ENCODE data around the gene TXK. TPM values are rescaled to one million over a fixed set of nuclear protein-coding genes. Genes with fewer than 3 reads are reported as not detected.
"Not testable (repeated sequence)": the region's sequence is repeated elsewhere in the genome, so short reads cannot be mapped to it uniquely, and the experiment has no call there.

TXK gene
- total RNA-seq, result 10 to 100 TPM; 37.8 to 52.3 TPM

DNA sequence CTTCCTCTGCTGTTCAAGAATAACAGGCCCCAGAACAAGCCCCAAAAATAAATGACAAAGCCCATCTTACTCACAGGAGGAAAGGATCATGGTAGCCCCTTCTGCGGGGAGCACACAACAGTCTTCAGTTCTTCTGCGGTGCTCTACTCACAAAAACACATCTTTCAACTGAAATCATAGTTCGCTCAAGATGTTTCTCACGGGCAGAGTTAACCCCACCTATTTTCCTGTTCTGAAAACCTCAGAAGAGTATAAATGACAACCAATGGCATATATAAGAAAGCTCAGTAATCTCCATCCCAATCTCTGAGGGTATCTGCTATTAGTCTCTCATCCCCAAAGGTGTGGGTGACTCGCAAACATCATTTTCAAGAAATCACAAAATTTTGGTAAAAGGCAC is at the start of gene TXK:
TSS of gene TXK (minus strand) at position 170 of the 400 bp plus-strand sequence. CDS start at position 90, 80 bp downstream.
- Mint-ChIP-seq H3K4me1 (ENCODE audit: low read depth) (peaks cover 83% of the 10 kb centered on the region), H3K36me3 (ENCODE audit: insufficient read depth in 2 of 2) (peaks cover 16 to 19% of the 10 kb centered on the region in 2 donors)

DNA sequence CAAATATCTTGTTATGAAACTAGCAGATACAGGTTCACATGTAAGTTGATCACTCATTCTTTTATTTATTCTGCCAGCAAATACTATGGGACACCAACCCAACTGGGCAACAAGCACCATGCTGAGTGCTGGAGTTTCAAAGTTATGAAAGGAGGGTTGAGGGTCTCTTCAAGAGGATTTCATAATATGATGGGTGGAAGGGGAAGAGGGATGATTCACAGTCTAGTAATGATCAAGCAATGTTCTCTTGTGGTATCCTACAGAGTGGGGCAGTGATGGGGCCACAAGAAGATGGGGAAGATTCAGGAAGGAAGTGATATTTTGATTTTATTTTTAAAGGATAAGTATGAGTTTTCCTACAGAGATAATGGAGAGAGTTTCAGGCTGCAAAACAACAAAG is 46.2 kb upstream of the TXK start:
- ATAC-seq (replicated peaks in 1 of 2) (peak; percentile 51 to 54), DNase-seq (no peak)
- Mint-ChIP-seq H3K27ac (no peak overlapping the region), H3K4me3 (no peak overlapping the region), H3K27me3 (ENCODE audit: low read depth) (no peaks in the 10 kb centered on the region), H3K4me1 (ENCODE audit: low read depth) (peaks cover 29% of the 10 kb centered on the region), H3K36me3 (ENCODE audit: insufficient read depth in 2 of 2) (peaks cover 4 to 7% of the 10 kb centered on the region in 2 donors), H3K9me3 (peaks cover 8 to 12% of the 10 kb centered on the region in 2 donors)

More for the DNA sequence above, at the start of gene TXK:
- H3K4me3 Mint-ChIP-seq, result peak within 1 kb of the TSS; percentile 87 to 92
- H3K27me3 Mint-ChIP-seq (ENCODE audit: low read depth), result no peaks in the 10 kb centered on the region
- ATAC-seq (replicated peaks in 1 of 2), result peak; percentile 58
- peak; percentile 44 to 48 for DNase-seq
- no peaks in the 10 kb centered on the region for H3K9me3 Mint-ChIP-seq
- peak within 1 kb of the TSS; percentile 100 for H3K27ac Mint-ChIP-seq

DNA sequence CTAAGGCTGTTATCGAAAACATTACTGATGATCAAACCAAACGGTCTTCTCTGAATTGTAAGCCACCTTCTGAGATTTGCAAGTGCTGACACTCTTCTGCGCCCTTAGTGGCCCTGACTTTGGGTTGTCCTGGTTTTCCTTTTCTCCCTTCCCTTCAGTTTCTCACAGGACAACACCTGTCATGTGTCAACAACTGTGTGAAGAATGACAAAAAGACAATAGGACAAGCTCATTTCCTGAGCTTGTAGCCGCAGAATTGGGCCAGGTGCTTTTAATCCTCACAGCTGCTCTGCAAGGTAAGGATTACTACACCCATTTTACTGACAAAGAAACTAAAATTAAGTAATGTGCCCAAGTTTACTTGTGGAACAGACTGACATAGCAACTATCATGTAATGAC is 44.9 kb upstream of the TXK start:
- Mint-ChIP-seq H3K4me1 (ENCODE audit: low read depth) (peaks cover 40% of the 10 kb centered on the region), H3K9me3 (peaks cover 8 to 12% of the 10 kb centered on the region in 2 donors), H3K4me3 (no peak overlapping the region), H3K36me3 (ENCODE audit: insufficient read depth in 2 of 2) (peaks cover 4 to 7% of the 10 kb centered on the region in 2 donors), H3K27ac (no peak overlapping the region), H3K27me3 (ENCODE audit: low read depth) (no peaks in the 10 kb centered on the region)
- DNase-seq (no peak), ATAC-seq (replicated peaks in 1 of 2) (no peak)

DNA sequence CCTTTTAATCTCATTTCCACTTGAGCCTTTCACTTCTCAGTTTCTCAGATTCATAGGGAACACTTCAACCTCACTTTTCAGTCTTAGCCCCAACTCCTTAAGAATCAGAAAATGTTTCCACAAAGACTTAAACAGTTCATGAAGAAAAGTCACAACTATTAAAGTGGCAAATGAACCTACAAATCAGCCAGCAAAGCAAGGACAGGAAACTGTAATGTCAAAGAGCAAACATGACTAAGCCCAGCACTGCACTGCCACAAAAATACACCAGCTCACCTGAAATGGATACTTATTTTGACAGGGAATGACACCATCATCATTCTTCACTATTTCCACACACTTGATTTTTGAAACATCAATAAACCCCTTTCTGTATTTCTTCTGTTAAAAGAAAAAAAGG is 41.8 kb upstream of the TXK start:
- no peak for DNase-seq

DNA sequence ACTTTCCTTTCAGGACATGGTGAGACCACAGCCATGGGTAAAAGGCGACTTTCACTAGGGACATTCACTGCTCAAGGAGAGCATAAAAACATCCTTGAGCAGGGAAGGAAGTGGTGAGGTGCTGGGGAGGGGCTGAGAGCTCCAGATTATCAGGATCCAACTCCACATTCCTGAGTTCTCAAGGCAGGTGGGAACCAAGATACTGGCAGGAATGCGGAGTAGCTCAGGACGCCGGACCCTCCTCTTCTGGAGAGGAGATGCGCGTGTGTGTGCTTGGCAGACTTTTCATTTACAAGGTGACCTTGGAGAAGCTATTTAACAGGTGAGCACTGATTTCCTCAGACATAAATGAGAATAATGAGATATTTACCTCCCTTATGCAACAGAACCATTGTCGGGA is 41.3 kb upstream of the TXK start:
- no peak for ATAC-seq (replicated peaks in 1 of 2)
- H3K9me3 Mint-ChIP-seq, result peaks cover 8 to 12% of the 10 kb centered on the region in 2 donors

More for the DNA sequence above, 41.8 kb upstream of the TXK start:
- Mint-ChIP-seq H3K4me3 (no peak overlapping the region), H3K27me3 (ENCODE audit: low read depth) (no peaks in the 10 kb centered on the region), H3K9me3 (peaks cover 8 to 12% of the 10 kb centered on the region in 2 donors), H3K27ac (no peak overlapping the region), H3K36me3 (ENCODE audit: insufficient read depth in 2 of 2) (peaks cover 4 to 7% of the 10 kb centered on the region in 2 donors), H3K4me1 (ENCODE audit: low read depth) (peaks cover 54% of the 10 kb centered on the region)
- ATAC-seq (replicated peaks in 1 of 2), result no peak

DNA sequence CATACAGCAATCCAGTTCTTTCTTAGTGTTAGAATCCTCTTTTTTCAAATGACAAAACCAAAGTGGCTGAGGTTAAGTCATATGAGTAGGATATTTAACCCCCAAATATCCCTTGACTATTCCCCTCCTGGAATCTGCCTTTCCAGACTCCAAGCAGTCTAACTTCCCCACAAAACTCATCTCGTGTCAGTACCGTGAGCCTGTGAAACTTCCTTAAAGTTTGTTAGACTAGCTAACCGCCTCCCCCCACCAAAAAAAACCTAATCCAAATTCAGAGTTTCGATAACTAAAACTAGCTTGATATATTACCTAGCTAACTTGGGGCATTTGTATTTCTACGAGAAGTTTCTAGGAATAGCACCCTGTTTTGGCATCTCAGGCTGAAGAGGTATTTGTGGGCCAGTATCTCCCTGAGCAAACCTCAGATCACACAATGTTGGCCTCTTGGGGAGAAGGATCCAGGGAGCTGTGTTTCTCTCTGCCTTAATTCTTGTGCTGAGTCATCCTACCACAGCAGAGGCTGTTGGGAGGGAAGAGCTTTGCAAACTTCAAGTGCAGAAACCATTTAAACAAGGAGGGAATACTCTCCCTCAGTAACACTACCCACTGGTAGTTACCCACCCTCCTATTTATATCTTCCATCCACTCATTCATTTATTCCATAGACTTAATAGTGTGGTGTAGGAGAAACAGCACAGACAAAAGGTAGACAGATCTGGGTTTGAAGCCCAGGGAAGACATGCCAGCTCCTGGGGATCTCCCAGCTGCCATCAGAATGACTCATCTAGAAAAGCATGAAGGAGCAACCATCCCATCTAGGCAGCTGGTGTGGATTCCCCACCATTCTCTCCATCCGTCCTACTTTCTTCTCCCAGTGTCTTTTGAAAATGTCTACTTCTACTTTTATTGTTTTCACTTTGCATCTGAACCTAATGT is 39.3 kb upstream of the TXK start:
- Mint-ChIP-seq H3K9me3 (peaks cover 8 to 11% of the 10 kb centered on the region in 2 donors), H3K4me1 (ENCODE audit: low read depth) (peaks cover 53% of the 10 kb centered on the region), H3K27me3 (ENCODE audit: low read depth) (no peaks in the 10 kb centered on the region), H3K4me3 (peak overlapping the region; percentile 14 to 31), H3K27ac (no peak overlapping the region), H3K36me3 (ENCODE audit: insufficient read depth in 2 of 2) (peaks cover 4 to 6% of the 10 kb centered on the region in 2 donors)
- no peak for DNase-seq
- peak; percentile 36 to 58 for ATAC-seq (replicated peaks in 1 of 2)

More for the DNA sequence above, 41.3 kb upstream of the TXK start:
- Mint-ChIP-seq H3K27me3 (ENCODE audit: low read depth) (no peaks in the 10 kb centered on the region), H3K36me3 (ENCODE audit: insufficient read depth in 2 of 2) (peaks cover 4 to 7% of the 10 kb centered on the region in 2 donors), H3K4me1 (ENCODE audit: low read depth) (peaks cover 49% of the 10 kb centered on the region), H3K4me3 (no peak overlapping the region), H3K27ac (no peak overlapping the region)
- DNase-seq, result no peak

DNA sequence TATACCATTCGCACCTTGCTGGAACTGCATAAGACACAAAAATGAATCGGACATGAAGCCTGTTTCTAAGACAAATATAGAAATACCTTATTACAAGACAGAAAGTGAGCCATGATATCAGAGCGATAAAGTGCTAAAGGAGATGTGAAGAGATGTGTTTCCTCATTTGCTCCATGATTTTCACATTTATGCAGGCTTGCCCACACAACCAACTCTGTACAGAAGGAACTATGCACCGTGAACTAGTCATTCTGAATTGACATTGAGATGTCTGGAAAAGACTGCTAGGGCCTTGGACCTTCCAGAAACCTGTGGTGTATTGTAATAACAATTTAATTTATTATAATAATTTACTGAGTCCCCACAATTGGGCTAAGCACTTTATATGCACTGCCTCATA is 38.6 kb upstream of the TXK start:
- Mint-ChIP-seq H3K4me1 (ENCODE audit: low read depth) (peaks cover 60% of the 10 kb centered on the region), H3K9me3 (peaks cover 3 to 5% of the 10 kb centered on the region in 2 donors), H3K36me3 (ENCODE audit: insufficient read depth in 2 of 2) (peaks cover 1 to 2% of the 10 kb centered on the region in 2 donors), H3K27ac (no peak overlapping the region), H3K4me3 (no peak overlapping the region), H3K27me3 (ENCODE audit: low read depth) (no peaks in the 10 kb centered on the region)
- ATAC-seq (replicated peaks in 1 of 2) (no peak), DNase-seq (no peak)

DNA sequence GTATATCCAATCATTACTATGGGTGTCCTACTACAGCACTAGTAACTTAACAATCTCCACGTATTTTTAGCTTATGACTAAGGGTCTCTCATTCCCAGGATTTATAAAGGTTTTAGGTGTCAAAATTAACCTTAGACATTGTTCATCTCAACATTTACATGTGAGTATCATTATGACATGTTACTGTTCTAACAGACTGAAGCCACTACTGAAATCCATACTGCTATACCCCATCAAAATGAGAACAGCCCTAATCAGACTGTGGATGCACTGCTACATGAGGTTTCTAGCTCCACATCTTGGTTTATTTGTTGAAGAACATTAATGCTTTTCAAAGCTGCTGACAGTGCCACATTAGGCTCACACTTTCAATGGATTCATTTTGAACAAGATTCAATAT is 35.6 kb upstream of the TXK start:
- no peaks in the 10 kb centered on the region for H3K9me3 Mint-ChIP-seq
- H3K4me1 Mint-ChIP-seq (ENCODE audit: low read depth), result peaks cover 49% of the 10 kb centered on the region
- ATAC-seq (replicated peaks in 1 of 2) (peak in 1 of 2 donors; percentile 57), DNase-seq (no peak)
- no peak overlapping the region for H3K4me3 Mint-ChIP-seq
- no peak overlapping the region for H3K27ac Mint-ChIP-seq
- H3K36me3 Mint-ChIP-seq (ENCODE audit: insufficient read depth in 2 of 2), result peaks cover 2 to 6% of the 10 kb centered on the region in 2 donors
- peaks cover 4% of the 10 kb centered on the region for H3K27me3 Mint-ChIP-seq (ENCODE audit: low read depth)

DNA sequence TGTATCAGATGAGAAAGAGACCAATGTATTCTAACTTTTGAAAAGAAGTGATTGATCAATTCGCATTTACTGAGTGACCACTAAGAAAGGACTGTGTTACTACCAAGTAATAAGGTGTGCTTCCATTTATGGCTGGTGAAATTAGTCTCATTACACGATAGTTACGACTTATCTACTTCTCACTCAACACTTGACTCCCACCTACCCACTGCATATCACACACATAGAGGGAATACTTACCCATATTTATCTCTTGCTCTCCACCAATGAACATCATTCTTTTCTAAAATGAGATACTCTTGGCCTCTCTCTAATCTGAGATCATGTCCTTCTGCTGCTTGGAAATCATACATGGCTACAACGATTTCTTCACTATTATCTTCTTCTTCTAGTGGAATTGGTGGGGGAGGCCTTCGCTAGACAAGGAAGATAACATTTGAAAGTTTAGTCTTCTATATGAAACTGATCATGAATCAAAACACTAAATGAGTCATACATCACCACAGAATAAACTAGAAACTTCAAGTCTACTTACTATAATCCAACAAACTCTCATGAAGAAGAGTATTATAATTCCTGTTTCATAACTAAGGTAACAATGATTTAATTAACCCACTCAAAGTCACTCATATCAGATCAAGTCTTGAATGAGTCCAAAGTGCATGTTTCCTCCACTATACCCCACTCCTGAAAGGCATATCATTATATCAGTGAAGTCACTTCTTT is 33.7 kb upstream of the TXK start:
- Mint-ChIP-seq H3K4me1 (ENCODE audit: low read depth) (peaks cover 35% of the 10 kb centered on the region), H3K9me3 (no peaks in the 10 kb centered on the region), H3K27ac (peak overlapping the region; percentile 5), H3K27me3 (ENCODE audit: low read depth) (peaks cover 5% of the 10 kb centered on the region), H3K36me3 (ENCODE audit: insufficient read depth in 2 of 2) (peaks cover 2 to 6% of the 10 kb centered on the region in 2 donors), H3K4me3 (peak overlapping the region; percentile 19 to 28)
- DNase-seq, result peak in 1 of 2 donors; percentile 8
- ATAC-seq (replicated peaks in 1 of 2), result peak; percentile 82 to 84

DNA sequence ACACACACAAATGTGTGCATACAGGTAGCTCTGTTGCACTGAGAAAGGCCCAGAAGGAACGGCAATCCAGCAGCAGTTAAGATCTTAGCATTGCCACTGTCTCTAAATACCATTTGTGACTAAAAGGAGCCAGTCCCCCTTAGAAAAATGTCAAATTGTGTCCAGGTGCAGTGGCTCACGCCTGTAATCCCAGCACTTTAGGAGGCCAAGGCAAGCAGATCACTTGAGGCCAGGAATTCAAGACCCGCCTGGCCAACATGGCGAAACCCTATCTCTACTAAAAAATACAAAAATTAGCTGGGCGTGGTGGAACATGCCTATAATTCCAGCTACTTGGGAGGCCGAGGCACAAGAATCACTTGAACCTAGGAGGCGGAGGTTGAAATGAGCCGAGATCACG is 30.5 kb upstream of the TXK start:
- not testable (repeated sequence) for DNase-seq; H3K9me3 Mint-ChIP-seq; ATAC-seq (replicated peaks in 1 of 2); H3K27ac Mint-ChIP-seq; H3K27me3 Mint-ChIP-seq (ENCODE audit: low read depth); H3K36me3 Mint-ChIP-seq (ENCODE audit: insufficient read depth in 2 of 2); H3K4me3 Mint-ChIP-seq
- peaks cover 43% of the 10 kb centered on the region for H3K4me1 Mint-ChIP-seq (ENCODE audit: low read depth)

DNA sequence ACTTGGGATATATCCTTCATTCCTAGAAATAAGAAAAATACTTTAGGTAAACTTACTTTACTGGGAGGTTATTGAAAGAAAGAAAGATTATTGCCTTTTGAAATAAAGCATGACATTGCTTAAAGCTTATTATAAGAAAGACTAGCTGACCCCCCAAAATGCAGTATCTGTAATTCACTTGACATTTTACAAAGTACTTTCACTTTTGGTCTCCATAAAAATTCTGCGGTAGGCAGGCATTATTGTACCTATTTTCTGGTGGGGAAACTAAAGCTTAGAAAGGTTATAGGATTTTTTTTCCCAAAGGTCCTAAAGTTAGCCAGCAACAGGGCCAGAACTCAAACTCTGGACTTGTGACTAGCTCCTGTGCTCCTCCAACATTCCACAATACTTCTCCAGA is 29.7 kb upstream of the TXK start:
- no peak overlapping the region for H3K27ac Mint-ChIP-seq
- H3K36me3 Mint-ChIP-seq (ENCODE audit: insufficient read depth in 2 of 2), result peaks cover 5 to 10% of the 10 kb centered on the region in 2 donors
- no peak overlapping the region for H3K4me3 Mint-ChIP-seq
- no peak for DNase-seq
- peaks cover 37% of the 10 kb centered on the region for H3K4me1 Mint-ChIP-seq (ENCODE audit: low read depth)
- no peak for ATAC-seq (replicated peaks in 1 of 2)
- H3K9me3 Mint-ChIP-seq, result peaks cover 0 to 4% of the 10 kb centered on the region in 2 donors
- peaks cover 5% of the 10 kb centered on the region for H3K27me3 Mint-ChIP-seq (ENCODE audit: low read depth)

DNA sequence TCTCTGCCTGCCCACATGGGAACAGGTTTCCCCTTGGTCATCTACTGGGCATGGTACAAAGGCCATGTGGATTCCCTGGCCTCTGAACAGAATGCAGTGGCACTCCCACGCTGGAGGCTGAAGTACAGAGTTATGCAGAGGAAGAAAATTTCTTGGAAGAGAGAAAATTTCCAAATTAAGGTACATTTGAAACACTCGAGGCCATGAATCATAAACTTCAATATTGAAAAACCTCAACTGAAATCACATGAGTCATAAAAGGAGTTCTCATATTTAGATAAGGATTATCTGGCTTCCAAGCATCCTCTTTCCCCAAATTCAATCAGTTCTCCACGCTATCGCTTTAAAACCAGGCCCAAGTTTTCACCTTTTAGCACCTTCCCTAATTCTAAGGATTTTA is 28.1 kb upstream of the TXK start:
- peaks cover 7 to 17% of the 10 kb centered on the region in 2 donors for H3K36me3 Mint-ChIP-seq (ENCODE audit: insufficient read depth in 2 of 2)
- DNase-seq (no peak), ATAC-seq (replicated peaks in 1 of 2) (peak; percentile 67 to 68)
- peaks cover 5% of the 10 kb centered on the region for H3K27me3 Mint-ChIP-seq (ENCODE audit: low read depth)
- peak overlapping the region in 1 of 2 donors; percentile 32 for H3K4me3 Mint-ChIP-seq
- H3K27ac Mint-ChIP-seq, result no peak overlapping the region
- H3K9me3 Mint-ChIP-seq, result peaks cover 4% of the 10 kb centered on the region in 2 donors
- H3K4me1 Mint-ChIP-seq (ENCODE audit: low read depth), result peaks cover 21% of the 10 kb centered on the region

DNA sequence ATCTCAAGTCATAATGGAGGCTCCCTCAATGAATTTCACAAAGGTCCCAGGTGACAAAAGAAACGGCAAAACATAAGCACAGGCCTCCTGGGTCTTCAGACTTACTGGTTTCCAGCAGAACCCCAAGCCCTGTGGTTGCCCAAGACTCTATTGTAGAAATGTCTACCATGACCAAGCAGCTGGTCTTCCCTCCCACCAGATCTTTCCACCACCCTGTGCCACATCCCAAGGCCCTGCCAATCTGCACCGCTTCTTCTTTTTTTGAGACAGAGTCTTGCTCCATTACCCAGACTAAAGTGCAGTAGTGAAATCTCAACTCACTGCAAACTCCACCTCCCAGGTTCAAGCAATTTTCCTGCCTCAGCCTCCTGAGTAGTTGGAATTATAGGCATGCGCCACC is 23.2 kb upstream of the TXK start:
- Mint-ChIP-seq H3K9me3 (peaks cover 4 to 7% of the 10 kb centered on the region in 2 donors), H3K27ac (no peak overlapping the region), H3K36me3 (ENCODE audit: insufficient read depth in 2 of 2) (peaks cover 20 to 35% of the 10 kb centered on the region in 2 donors), H3K4me1 (ENCODE audit: low read depth) (peaks cover 12% of the 10 kb centered on the region), H3K27me3 (ENCODE audit: low read depth) (no peaks in the 10 kb centered on the region), H3K4me3 (no peak overlapping the region)
- ATAC-seq (replicated peaks in 1 of 2) (no peak), DNase-seq (no peak)

All from activated T-cell treated with anti-CD3 and anti-CD28 coated beads, Interleukin-2, amount 50 U/mL, for 72 hours (primary cell).